ENCODE data around the gene CHD5. TPM values are rescaled to one million over a fixed set of nuclear protein-coding genes. Genes with fewer than 3 reads are reported as not detected.

CHD5 gene
- polyA plus RNA-seq, 1 donor (not counting 4 experiments of a cell fraction or from before 2014, with no cell fraction given): 0.07 TPM

DNA sequence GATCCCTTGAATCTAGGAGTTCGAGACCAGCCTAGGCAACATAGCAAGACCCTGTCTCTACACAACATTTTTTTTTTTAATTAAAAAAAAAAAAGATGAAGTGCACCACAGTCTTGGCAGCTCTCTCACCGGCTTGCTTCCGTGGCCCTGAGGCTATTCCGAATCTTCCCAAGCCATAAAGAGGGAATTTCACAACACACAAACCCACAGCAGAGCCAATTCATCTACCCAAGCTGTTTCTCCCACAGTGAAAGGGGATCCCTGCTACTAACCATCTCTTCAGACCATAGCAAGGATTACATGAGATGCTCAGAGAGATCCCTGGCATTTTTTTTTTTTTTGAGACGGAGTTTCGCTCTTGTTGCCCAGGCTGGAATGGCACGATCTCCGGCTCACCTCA lies 8.3 kb upstream of the CHD5 start:
- Histone ChIP-seq H4K20me1 (ENCODE audit: control insufficient read depth, extremely low read depth, insufficient read depth, low read length) (peaks cover 32% of the 10 kb centered on the region), H3K27me3 (ENCODE audit: control insufficient read depth, extremely low read depth, insufficient read depth, low read length) (no peaks in the 10 kb centered on the region), H3K9ac (ENCODE audit: control insufficient read depth, extremely low read depth, insufficient read depth, low read length) (no peak overlapping the region), H3K79me2 (ENCODE audit: control insufficient read depth, insufficient read depth, low read length) (peaks cover 52% of the 10 kb centered on the region), H3K4me3 (ENCODE audit: control insufficient read depth in 2 of 3, extremely low read depth in 1 of 3, insufficient read depth in 2 of 3, low read depth in 1 of 3, low read length in 3 of 3) (no peak overlapping the region), H3K4me2 (ENCODE audit: control insufficient read depth, extremely low read depth, insufficient read depth, low read depth, low read length) (no peak overlapping the region), H3K9me1 (ENCODE audit: control insufficient read depth, extremely low read depth, insufficient read depth, low read length) (peaks cover 3% of the 10 kb centered on the region), H2AFZ (ENCODE audit: control insufficient read depth, low read length) (no peak overlapping the region), H3K36me3 (ENCODE audit: control insufficient read depth in 2 of 2, extremely low read depth in 1 of 2, insufficient read depth in 2 of 2, low read length in 2 of 2) (peaks cover 21 to 28% of the 10 kb centered on the region in 2 experiments), H3K9me3 (ENCODE audit: control insufficient read depth, low read depth, low read length) (no peaks in the 10 kb centered on the region), H3K4me1 (ENCODE audit: control insufficient read depth, extremely low read depth, insufficient read depth, low read length) (peaks cover 8% of the 10 kb centered on the region), H3K27ac (ENCODE audit: control insufficient read depth, insufficient read depth, low read length) (no peak overlapping the region)
- DNase-seq (ENCODE audit: low read depth, low spot score) (no peak), FAIRE-seq (no peak)
- dilution Hi-C loops (cut with MboI; ENCODE audit: extremely low pct_ligation_motif_present, low sequenced_read_pairs): no loop called here
- TF ChIP-seq EZH2 (IDR thresholded peaks at IDR 0.05; ENCODE audit: low read length): no peak
- TF ChIP-seq, protein P1, sequence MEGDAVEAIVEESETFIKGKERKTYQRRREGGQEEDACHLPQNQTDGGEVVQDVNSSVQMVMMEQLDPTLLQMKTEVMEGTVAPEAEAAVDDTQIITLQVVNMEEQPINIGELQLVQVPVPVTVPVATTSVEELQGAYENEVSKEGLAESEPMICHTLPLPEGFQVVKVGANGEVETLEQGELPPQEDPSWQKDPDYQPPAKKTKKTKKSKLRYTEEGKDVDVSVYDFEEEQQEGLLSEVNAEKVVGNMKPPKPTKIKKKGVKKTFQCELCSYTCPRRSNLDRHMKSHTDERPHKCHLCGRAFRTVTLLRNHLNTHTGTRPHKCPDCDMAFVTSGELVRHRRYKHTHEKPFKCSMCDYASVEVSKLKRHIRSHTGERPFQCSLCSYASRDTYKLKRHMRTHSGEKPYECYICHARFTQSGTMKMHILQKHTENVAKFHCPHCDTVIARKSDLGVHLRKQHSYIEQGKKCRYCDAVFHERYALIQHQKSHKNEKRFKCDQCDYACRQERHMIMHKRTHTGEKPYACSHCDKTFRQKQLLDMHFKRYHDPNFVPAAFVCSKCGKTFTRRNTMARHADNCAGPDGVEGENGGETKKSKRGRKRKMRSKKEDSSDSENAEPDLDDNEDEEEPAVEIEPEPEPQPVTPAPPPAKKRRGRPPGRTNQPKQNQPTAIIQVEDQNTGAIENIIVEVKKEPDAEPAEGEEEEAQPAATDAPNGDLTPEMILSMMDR (optimal IDR thresholded peaks at IDR 0.05 in 1 of 3, IDR thresholded peaks at IDR 0.05 in 1 of 3, conservative IDR thresholded peaks at IDR 0.05 in 1 of 3; ENCODE audit: extremely low read depth in 1 of 3, insufficient read depth in 2 of 3, low read length in 3 of 3): no peak

DNA sequence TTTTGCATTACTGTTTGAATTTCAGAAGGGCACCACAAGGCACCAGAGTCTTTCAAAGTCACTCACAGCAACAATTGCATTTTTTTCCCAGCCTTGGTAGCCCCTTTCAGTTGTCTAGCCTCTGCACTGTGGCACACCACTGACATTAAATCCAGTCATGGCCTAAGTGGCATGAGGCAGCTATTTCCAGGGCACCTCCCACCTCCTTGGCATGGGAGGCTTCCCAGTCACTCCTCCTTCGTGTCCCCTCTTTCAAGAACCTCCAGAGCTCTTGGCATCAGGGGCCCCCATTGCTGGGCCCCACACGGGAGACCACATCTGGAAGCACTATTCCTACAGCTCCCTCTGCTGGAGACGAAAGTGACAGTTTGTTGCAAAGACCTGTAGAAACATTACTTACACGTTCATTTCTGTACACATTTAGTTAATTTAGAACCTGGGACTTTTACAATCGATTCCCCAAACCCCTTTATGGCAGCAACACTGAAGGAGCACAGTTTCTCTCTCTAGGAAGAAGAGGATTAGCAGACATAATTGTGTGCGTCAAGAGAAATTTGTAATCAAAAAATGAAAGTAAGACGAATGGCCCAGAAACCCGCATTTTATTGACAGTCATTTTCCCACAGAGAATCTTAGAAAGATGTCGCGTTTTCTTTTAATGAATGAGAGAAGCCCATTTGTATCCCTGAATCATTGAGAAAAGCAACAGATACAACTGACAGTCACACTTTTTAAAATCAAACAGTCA lies 5.7 kb upstream of the CHD5 start:
- peaks cover 5% of the 10 kb centered on the region for H3K9me1 ChIP-seq (ENCODE audit: control insufficient read depth, extremely low read depth, insufficient read depth, low read length)
- H3K36me3 ChIP-seq (ENCODE audit: control insufficient read depth in 2 of 2, extremely low read depth in 1 of 2, insufficient read depth in 2 of 2, low read length in 2 of 2): peaks cover 16 to 19% of the 10 kb centered on the region in 2 experiments
- H3K9me3 ChIP-seq (ENCODE audit: control insufficient read depth, low read depth, low read length): no peaks in the 10 kb centered on the region
- H3K4me1 ChIP-seq (ENCODE audit: control insufficient read depth, extremely low read depth, insufficient read depth, low read length): peaks cover 16% of the 10 kb centered on the region
- TF ChIP-seq, protein P1 (optimal IDR thresholded peaks at IDR 0.05 in 1 of 3, IDR thresholded peaks at IDR 0.05 in 1 of 3, conservative IDR thresholded peaks at IDR 0.05 in 1 of 3; ENCODE audit: extremely low read depth in 1 of 3, insufficient read depth in 2 of 3, low read length in 3 of 3): peak; percentile 41 to 61 (median 54)
- no peak for TF ChIP-seq EZH2 (IDR thresholded peaks at IDR 0.05; ENCODE audit: low read length)
- no peak overlapping the region for H3K9ac ChIP-seq (ENCODE audit: control insufficient read depth, extremely low read depth, insufficient read depth, low read length)
- no peak for DNase-seq (ENCODE audit: low read depth, low spot score)
- H3K27me3 ChIP-seq (ENCODE audit: control insufficient read depth, extremely low read depth, insufficient read depth, low read length): peaks cover 14% of the 10 kb centered on the region
- H3K4me3 ChIP-seq (ENCODE audit: control insufficient read depth in 2 of 3, extremely low read depth in 1 of 3, insufficient read depth in 2 of 3, low read depth in 1 of 3, low read length in 3 of 3): no peak overlapping the region
- H3K79me2 ChIP-seq (ENCODE audit: control insufficient read depth, insufficient read depth, low read length): peaks cover 33% of the 10 kb centered on the region
- H2AFZ ChIP-seq (ENCODE audit: control insufficient read depth, low read length): no peak overlapping the region
- no peak overlapping the region for H3K27ac ChIP-seq (ENCODE audit: control insufficient read depth, insufficient read depth, low read length)
- dilution Hi-C loops (cut with MboI; ENCODE audit: extremely low pct_ligation_motif_present, low sequenced_read_pairs): no loop called here
- FAIRE-seq: no peak
- H3K4me2 ChIP-seq (ENCODE audit: control insufficient read depth, extremely low read depth, insufficient read depth, low read depth, low read length): no peak overlapping the region
- H4K20me1 ChIP-seq (ENCODE audit: control insufficient read depth, extremely low read depth, insufficient read depth, low read length): peaks cover 42% of the 10 kb centered on the region

All from keratinocyte (primary cell).